NCI-H1417 treated with DMSO at 0.1 percent for 48 hours (cell line): Measurements from ENCODE around the gene CCL14.
"Not testable (repeated sequence)": the region's sequence is repeated elsewhere in the genome, so short reads cannot be mapped to it uniquely, and the experiment has no call there.

Experiments
- DNase-seq: peaks from one replicate; lab custom pipeline; 2025; lab: John Stamatoyannopoulos, UW

The CCL14 gene

GRCh38 chr17:35986643-35987042 is at the start of gene CCL14:
Gene CCL14 (minus strand): TSS chr17:35986729. CDS start chr17:35986649, 80 bp downstream.
- no peak for DNase-seq

GRCh38 chr17:36036235-36036634 is 49.7 kb upstream of the CCL14 start:
- DNase-seq = no peak

GRCh38 chr17:36034127-36034526 is 47.6 kb upstream of the CCL14 start:
- no peak for DNase-seq

- DNase-seq = no peak
Observed at GRCh38 chr17:36030956-36031355, 44.4 kb upstream of the CCL14 start.

GRCh38 chr17:36027761-36028160 is 41.2 kb upstream of the CCL14 start:
- no peak for DNase-seq

GRCh38 chr17:36024106-36024869 is 37.8 kb upstream of the CCL14 start:
- DNase-seq = no peak

GRCh38 chr17:36019423-36019822 is 32.9 kb upstream of the CCL14 start:
- DNase-seq = no peak

- no peak for DNase-seq
Observed at GRCh38 chr17:36017799-36018198, 31.3 kb upstream of the CCL14 start, which contains the start of gene CCL23. Gene CCL23 (minus strand): TSS chr17:36017972. CDS start chr17:36017897, 75 bp downstream.

- no peak for DNase-seq
Observed at GRCh38 chr17:36016555-36016954, 30.0 kb upstream of the CCL14 start.

- not testable (repeated sequence) for DNase-seq
Observed at GRCh38 chr17:36015895-36016294, 29.4 kb upstream of the CCL14 start.

- no peak for DNase-seq
Observed at GRCh38 chr17:36014946-36015345, 28.4 kb upstream of the CCL14 start.

- DNase-seq = no peak
Observed at GRCh38 chr17:36011201-36011600, 24.7 kb upstream of the CCL14 start.

GRCh38 chr17:36008998-36009665 is 22.6 kb upstream of the CCL14 start:
- DNase-seq = no peak

GRCh38 chr17:36004594-36005108 is 18.1 kb upstream of the CCL14 start:
- DNase-seq = no peak

GRCh38 chr17:36002631-36003030 is 16.1 kb upstream of the CCL14 start:
- no peak for DNase-seq

- DNase-seq = no peak
Observed at GRCh38 chr17:36001862-36002603, 15.5 kb upstream of the CCL14 start.

GRCh38 chr17:36001110-36001771 is 14.7 kb upstream of the CCL14 start, which contains the start of gene CCL15:
Gene CCL15 (minus strand): TSS chr17:36001553. CDS start chr17:36001492, 61 bp downstream.
- no peak for DNase-seq

- DNase-seq = no peak
Observed at GRCh38 chr17:36000732-36001109, 14.2 kb upstream of the CCL14 start.

GRCh38 chr17:35998756-35999155 is 12.2 kb upstream of the CCL14 start:
- no peak for DNase-seq

- DNase-seq = no peak
Observed at GRCh38 chr17:35998018-35998545, 11.6 kb upstream of the CCL14 start.

GRCh38 chr17:35995346-35995745 is 8.8 kb upstream of the CCL14 start:
- DNase-seq = not testable (repeated sequence)

- DNase-seq = no peak
Observed at GRCh38 chr17:35991075-35991474, 4.5 kb upstream of the CCL14 start.
